NCI-H524 (cell line): ENCODE measurements around the gene SAMHD1.
A peak's percentile ranks its signal among the peaks of the same experiment; 100 is the strongest.
"Not testable (repeated sequence)": the region's sequence is repeated elsewhere in the genome, so short reads cannot be mapped to it uniquely, and the experiment has no call there.

Experiments used
- DNase-seq, 2 experiments: peaks; one replicate each; lab custom pipeline; 2025; lab: John Stamatoyannopoulos, UW

The SAMHD1 gene

GRCh38 chr20:36956016-36956415, 4.5 kb upstream of the SAMHD1 start:
- DNase-seq: no peak

- no peak for DNase-seq
Measured at GRCh38 chr20:36951979-36952738, 651 bp upstream of the SAMHD1 start.

- peak; percentile 26 to 56 for DNase-seq
Measured at GRCh38 chr20:36950414-36951197, 902 bp downstream of the SAMHD1 start.

GRCh38 chr20:36941401-36941835, 10.1 kb downstream of the SAMHD1 start:
- no peak for DNase-seq

GRCh38 chr20:36937402-36937770, 14.1 kb downstream of the SAMHD1 start:
- no peak for DNase-seq

- not testable (repeated sequence) for DNase-seq
Measured at GRCh38 chr20:36936761-36937401, 14.6 kb downstream of the SAMHD1 start.

DNA sequence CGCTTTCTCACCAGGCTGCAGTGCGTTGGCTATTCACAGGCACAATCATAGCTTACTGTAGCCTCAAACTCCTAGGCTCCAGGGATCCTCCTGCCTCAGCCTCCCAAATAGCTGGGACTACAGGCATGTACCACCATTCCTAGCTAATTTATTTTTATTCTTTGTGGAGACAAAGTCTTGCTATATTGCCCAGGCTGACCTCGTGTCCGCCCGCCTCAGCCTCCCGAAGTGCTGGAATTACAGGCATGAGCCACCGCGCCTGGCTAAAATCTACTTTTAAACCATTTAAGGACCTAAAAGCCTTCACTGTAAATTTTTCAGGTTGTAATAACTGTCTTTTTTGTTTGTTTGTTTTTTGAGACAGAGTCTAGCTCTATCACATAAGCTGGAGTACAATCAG, 15.2 kb downstream of the SAMHD1 start:
- no peak for DNase-seq

GRCh38 chr20:36933571-36933970, 17.9 kb downstream of the SAMHD1 start:
- not testable (repeated sequence) for DNase-seq

GRCh38 chr20:36932476-36933426, 18.8 kb downstream of the SAMHD1 start:
- no peak for DNase-seq

DNA sequence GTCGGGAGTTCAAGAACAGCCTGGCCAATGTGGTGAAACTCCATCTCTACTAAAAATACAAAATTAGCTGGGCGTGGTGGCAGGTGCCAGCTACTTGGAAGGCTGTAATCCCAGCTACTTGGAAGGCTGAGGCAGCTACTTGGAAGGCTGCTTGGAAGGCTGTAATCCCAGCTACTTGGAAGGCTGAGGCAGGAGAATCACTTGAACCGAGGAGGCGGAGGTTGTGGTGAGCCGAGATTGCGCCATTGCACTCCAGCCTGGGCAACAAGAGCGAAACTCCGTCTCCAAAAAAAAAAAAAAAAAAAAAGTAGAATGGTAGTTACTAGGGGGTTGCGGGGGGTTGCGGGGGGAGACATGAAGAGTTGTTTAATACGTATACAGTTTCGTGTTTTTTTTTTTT, 19.4 kb downstream of the SAMHD1 start:
- DNase-seq: not testable (repeated sequence)

DNA sequence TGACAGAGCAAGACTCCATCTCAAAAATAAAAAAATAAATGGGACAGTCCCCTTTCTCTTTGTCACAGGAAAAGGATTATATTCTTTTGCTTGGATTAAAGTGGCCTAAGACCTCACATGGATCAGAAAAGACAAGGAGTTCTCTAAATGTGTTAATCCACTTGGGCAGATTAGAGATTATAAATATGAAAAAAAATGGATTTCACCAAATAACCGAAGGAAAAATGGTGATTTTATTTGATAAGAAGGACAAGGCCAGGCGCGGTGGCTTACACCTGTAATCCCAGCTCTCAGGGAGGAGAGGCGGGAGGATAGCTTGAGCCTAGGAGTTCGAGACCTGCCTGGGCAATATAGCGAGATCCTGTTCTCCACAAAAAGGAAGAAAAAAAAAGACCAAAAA, 21.8 kb downstream of the SAMHD1 start:
- no peak for DNase-seq

DNA sequence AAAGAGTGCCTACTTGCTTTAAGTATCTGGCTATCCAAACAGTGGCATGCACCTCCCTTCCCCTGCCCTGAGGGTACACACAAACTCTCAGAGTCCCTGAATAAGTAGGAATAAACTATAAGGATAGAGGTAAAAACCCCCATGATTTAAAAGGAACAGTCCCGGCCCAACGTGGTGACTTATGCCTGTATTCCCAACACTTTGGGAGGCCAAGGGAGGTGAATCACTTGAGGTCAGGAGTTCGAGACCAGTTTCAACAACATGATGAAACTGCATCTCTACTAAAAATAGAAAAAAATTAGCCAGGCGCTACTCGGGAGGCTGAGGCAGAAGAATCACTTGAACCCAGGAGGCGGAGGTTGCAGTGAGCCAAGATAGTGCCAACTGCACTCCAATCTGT, 22.2 kb downstream of the SAMHD1 start:
- DNase-seq: no peak

DNA sequence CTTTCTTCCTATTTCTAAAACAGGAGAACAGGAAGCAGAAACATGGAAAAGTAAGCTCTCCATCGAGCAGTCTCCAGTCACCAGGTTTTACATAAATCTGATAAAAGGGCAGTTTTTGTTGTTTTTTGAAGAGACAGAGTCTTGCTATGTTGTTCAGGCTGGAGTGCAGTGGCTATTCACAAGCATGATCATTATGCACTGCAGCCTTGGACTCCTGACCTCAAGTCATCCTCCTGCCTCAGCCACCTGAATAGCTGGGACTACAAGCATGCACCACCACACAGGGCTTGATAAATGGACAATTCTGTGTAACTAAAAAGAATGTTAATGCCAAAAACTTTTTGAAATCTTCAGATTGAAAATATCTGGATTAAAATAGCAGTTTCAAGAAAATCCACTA, 23.8 kb downstream of the SAMHD1 start:
- DNase-seq: no peak

GRCh38 chr20:36926653-36927200, 24.8 kb downstream of the SAMHD1 start:
- DNase-seq: no peak

- DNase-seq: no peak
Measured at GRCh38 chr20:36925234-36925633, 26.3 kb downstream of the SAMHD1 start.

GRCh38 chr20:36924167-36925045, 27.1 kb downstream of the SAMHD1 start:
- DNase-seq: peak in 1 of 2 experiments; percentile 11

DNA sequence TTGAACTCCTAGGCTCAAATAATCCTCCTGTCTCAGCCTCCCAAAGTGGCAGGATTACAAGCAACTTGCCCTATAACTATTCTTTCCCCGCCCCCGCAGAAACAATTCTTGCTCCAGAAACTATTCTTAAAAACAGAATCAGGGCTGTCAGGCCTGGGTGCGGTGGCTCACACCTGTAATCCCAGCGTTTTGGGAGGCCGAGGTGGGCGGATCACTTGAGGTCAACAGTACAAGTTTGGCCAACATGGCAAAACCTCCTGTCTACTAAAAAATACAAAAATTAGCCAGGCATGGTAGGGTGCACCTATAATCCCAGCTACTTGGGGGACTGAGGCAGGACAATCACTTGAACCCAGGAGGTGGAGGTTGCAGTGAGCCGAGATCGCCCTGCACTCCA, 31.2 kb downstream of the SAMHD1 start:
- no peak for DNase-seq

GRCh38 chr20:36919715-36920333, 31.7 kb downstream of the SAMHD1 start:
- DNase-seq: peak; percentile 12 to 68

- no peak for DNase-seq
Measured at GRCh38 chr20:36917943-36918342, 33.6 kb downstream of the SAMHD1 start.

DNA sequence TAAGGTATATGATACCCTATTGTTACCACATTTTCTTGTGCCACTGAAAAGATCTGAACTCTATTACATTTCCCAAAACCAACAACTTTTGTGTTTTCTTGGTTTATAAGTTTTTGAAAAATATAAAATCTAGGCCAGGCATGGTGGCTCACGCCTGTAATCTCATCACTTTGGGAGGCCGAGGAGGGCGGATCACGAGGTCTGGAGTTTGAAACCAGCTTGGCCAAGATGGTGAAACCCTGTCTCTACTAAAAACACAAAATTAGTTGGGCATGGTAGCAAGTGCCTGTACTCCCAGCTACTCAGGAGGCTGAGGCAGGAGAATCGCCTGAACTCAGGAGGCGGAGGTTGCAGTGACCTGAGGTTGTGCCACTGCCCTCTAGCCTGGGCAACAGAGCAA, 34.3 kb downstream of the SAMHD1 start:
- DNase-seq: no peak
